ENCODE data around the gene ITGB3. TPM values are rescaled to one million over a fixed set of nuclear protein-coding genes. Genes with fewer than 3 reads are reported as not detected.

ITGB3 gene
- total RNA-seq, 3 donors from 2014 or later (not counting 1 experiment from before 2014, with no cell fraction given): 4.2 to 30.6 (median 11.6) TPM

GRCh38 chr17:47278561-47278960 is 24.9 kb downstream of the ITGB3 start:
- TF ChIP-seq CTCF (IDR thresholded peaks at IDR 0.05): no peak
- peak overlapping the region; percentile 27 for H3K27ac ChIP-seq (ENCODE audit: low read length)
- no peak overlapping the region for H3K4me3 Mint-ChIP-seq
- H3K36me3 ChIP-seq (ENCODE audit: control insufficient read depth, insufficient read depth, low read length): no peaks in the 10 kb centered on the region
- peaks cover 17% of the 10 kb centered on the region for H3K4me1 ChIP-seq (ENCODE audit: control insufficient read depth, insufficient read depth, low read length)
- H3K9me3 ChIP-seq (ENCODE audit: control insufficient read depth, insufficient read depth, low read length): no peaks in the 10 kb centered on the region
- no peaks in the 10 kb centered on the region for H3K36me3 Mint-ChIP-seq
- intact Hi-C loops (cut with micrococcal nuclease): no loop called here
- peaks cover 7 to 13% of the 10 kb centered on the region in 2 donors for H3K27me3 Mint-ChIP-seq (ENCODE audit: low read depth in 2 of 2)
- peaks cover 0 to 6% of the 10 kb centered on the region in 2 donors for H3K4me1 Mint-ChIP-seq
- no peaks in the 10 kb centered on the region for H3K9me3 Mint-ChIP-seq
- no peaks in the 10 kb centered on the region for H3K27me3 ChIP-seq (ENCODE audit: control insufficient read depth, insufficient read depth, low read length)
- ATAC-seq: no peak
- WGBS (ENCODE audit: insufficient coverage): 90% methylated on average over 4 of the region's 4 CpGs
- H3K27ac Mint-ChIP-seq: no peak overlapping the region
- no peak for DNase-seq
- H3K4me3 ChIP-seq (ENCODE audit: low read length): no peak overlapping the region

- intact Hi-C loops (cut with micrococcal nuclease): no loop called here
- ATAC-seq: no peak
These were observed 25.6 kb downstream of the ITGB3 start for GRCh38 chr17:47279062-47279801.

GRCh38 chr17:47280072-47280811 is 26.6 kb downstream of the ITGB3 start:
- H3K27ac Mint-ChIP-seq: no peak overlapping the region
- TF ChIP-seq CTCF (IDR thresholded peaks at IDR 0.05): no peak
- no peak for DNase-seq

More at GRCh38 chr17:47279062-47279801, 25.6 kb downstream of the ITGB3 start:
- peaks cover 0 to 6% of the 10 kb centered on the region in 2 donors for H3K4me1 Mint-ChIP-seq
- H3K4me1 ChIP-seq (ENCODE audit: control insufficient read depth, insufficient read depth, low read length): peaks cover 17% of the 10 kb centered on the region
- H3K9me3 Mint-ChIP-seq: no peaks in the 10 kb centered on the region
- no peaks in the 10 kb centered on the region for H3K36me3 ChIP-seq (ENCODE audit: control insufficient read depth, insufficient read depth, low read length)
- no peak for TF ChIP-seq CTCF (IDR thresholded peaks at IDR 0.05)
- peak overlapping the region; percentile 19 for H3K27ac ChIP-seq (ENCODE audit: low read length)
- 73% methylated on average over 10 of the region's 10 CpGs for WGBS (ENCODE audit: insufficient coverage)
- H3K27me3 Mint-ChIP-seq (ENCODE audit: low read depth in 2 of 2): peaks cover 7 to 11% of the 10 kb centered on the region in 2 donors
- no peaks in the 10 kb centered on the region for H3K36me3 Mint-ChIP-seq
- no peaks in the 10 kb centered on the region for H3K9me3 ChIP-seq (ENCODE audit: control insufficient read depth, insufficient read depth, low read length)
- H3K4me3 ChIP-seq (ENCODE audit: low read length): no peak overlapping the region
- peak overlapping the region in 1 of 2 donors; percentile 46 for H3K27ac Mint-ChIP-seq
- no peak overlapping the region for H3K4me3 Mint-ChIP-seq
- no peaks in the 10 kb centered on the region for H3K27me3 ChIP-seq (ENCODE audit: control insufficient read depth, insufficient read depth, low read length)
- DNase-seq: no peak

More at GRCh38 chr17:47280072-47280811, 26.6 kb downstream of the ITGB3 start:
- Histone ChIP-seq H3K4me3 (ENCODE audit: low read length) (no peak overlapping the region), H3K27ac (ENCODE audit: low read length) (no peak overlapping the region), H3K27me3 (ENCODE audit: control insufficient read depth, insufficient read depth, low read length) (no peaks in the 10 kb centered on the region), H3K4me1 (ENCODE audit: control insufficient read depth, insufficient read depth, low read length) (peaks cover 17% of the 10 kb centered on the region), H3K9me3 (ENCODE audit: control insufficient read depth, insufficient read depth, low read length) (no peaks in the 10 kb centered on the region), H3K36me3 (ENCODE audit: control insufficient read depth, insufficient read depth, low read length) (no peaks in the 10 kb centered on the region)
- intact Hi-C loops (cut with micrococcal nuclease): no loop called here
- H3K4me3 Mint-ChIP-seq: no peak overlapping the region
- no peak for ATAC-seq
- no peaks in the 10 kb centered on the region for H3K9me3 Mint-ChIP-seq
- H3K27me3 Mint-ChIP-seq (ENCODE audit: low read depth in 2 of 2): peaks cover 1 to 2% of the 10 kb centered on the region in 2 donors
- peaks cover 0 to 6% of the 10 kb centered on the region in 2 donors for H3K4me1 Mint-ChIP-seq
- 90% methylated on average over 14 of the region's 14 CpGs for WGBS (ENCODE audit: insufficient coverage)
- no peaks in the 10 kb centered on the region for H3K36me3 Mint-ChIP-seq
